GM12878 (cell line): ENCODE data around the gene BAX. TPM values are rescaled to one million over a fixed set of nuclear protein-coding genes. Genes with fewer than 3 reads are reported as not detected.

ENCODE experiments used
- ATAC-seq: fragments of 200-7000 bp; cut with Tn5 transposase; 3 replicates; pipeline ENCODE4 v1.9.1; 2020; ENCODE audit warnings: mild to moderate bottlenecking, moderate library complexity
- BruUV-seq: library from RNA; stranded (reverse); fragments of 400-500 nt; replicated peaks from 2 replicates; lab custom pipeline; 2021; lab: Mats Ljungman, UMichigan
- CTCF ChIA-PET: fragments of 300-600 bp; sonication (Branson Sonifier 250); formaldehyde crosslinking; extraction: SDS; loops from one replicate; lab custom pipeline; 2021; ENCODE audit warnings: inconsistent platforms; lab: Yijun Ruan, JAX
- POLR2A ChIA-PET: fragments of 350-600 bp; formaldehyde crosslinking; extraction: SDS; loops from one replicate; lab custom pipeline; 2021; ENCODE audit warnings: inconsistent platforms; lab: Charles Lee
- RAD21 ChIA-PET: fragments of 300-600 bp; sonication (Branson Sonifier 250); formaldehyde crosslinking; loops from one replicate; lab custom pipeline; 2023; ENCODE audit warnings: antibody characterized with exemption; ENCODE audit not compliant: unreplicated experiment; lab: Charles Lee
- SMC1A ChIA-PET: fragments of 300-600 bp; sonication (Branson Sonifier 250); formaldehyde crosslinking; loops from one replicate; lab custom pipeline; 2023; ENCODE audit not compliant: unreplicated experiment, uncharacterized antibody; lab: Charles Lee
- DNase-seq: peaks from one replicate; pipeline ENCODE4 v3.0.0-alpha.2; 2011; ENCODE audit warnings: low read depth, low spot score
- FAIRE-seq: peaks from 3 replicates; lab custom pipeline; 2011; peaks lifted over from hg19 to GRCh38; lab: Jason Lieb, UNC
- H2AFZ ChIP-seq: 2 replicates; pipeline ENCODE4 v1.6.0; 2011; ENCODE audit warnings: low read depth, low read length, control low read depth; ENCODE audit not compliant: control insufficient read depth
- H3K27ac ChIP-seq: 2 replicates; pipeline ENCODE4 v1.5.1; 2011; ENCODE audit warnings: control low read depth; ENCODE audit not compliant: control insufficient read depth, insufficient read depth
- H3K27me3 ChIP-seq, 2 experiments: replicated peaks in 1 of 2; 2 replicates each; pipeline versions ENCODE4 v1.6.0 to v1.6.1; 2011; ENCODE audit warnings: low read length in 1 of 2; ENCODE audit not compliant: control insufficient read depth in 2 of 2, insufficient read depth in 2 of 2
- H3K36me3 ChIP-seq, 2 experiments: 2 replicates each; pipeline ENCODE4 v1.5.1; 2011; ENCODE audit warnings: low read length in 1 of 2; ENCODE audit not compliant: control insufficient read depth in 2 of 2, insufficient read depth in 2 of 2
- H3K4me1 ChIP-seq: 2 replicates; pipeline ENCODE4 v1.6.1; 2011; ENCODE audit warnings: mild to moderate bottlenecking, low read length, moderate library complexity, mixed read lengths; ENCODE audit not compliant: control insufficient read depth, insufficient read depth
- H3K4me2 ChIP-seq: 2 replicates; pipeline ENCODE4 v1.6.0; 2011; ENCODE audit warnings: control low read depth; ENCODE audit not compliant: control insufficient read depth, insufficient read depth
- H3K4me3 ChIP-seq: fragments of 200-600 bp; sonication (generic); 2 replicates; pipeline ENCODE4 v1.5.1; 2016
- H3K79me2 ChIP-seq: 2 replicates; pipeline ENCODE4 v1.6.0; 2011; ENCODE audit warnings: low read length; ENCODE audit not compliant: control insufficient read depth, insufficient read depth
- H3K9ac ChIP-seq: 2 replicates; pipeline ENCODE4 v1.8.0; 2011; ENCODE audit warnings: low read length, control low read depth, mixed read lengths; ENCODE audit not compliant: control insufficient read depth, insufficient read depth
- H3K9me3 ChIP-seq: replicated peaks from 3 replicates; pipeline ENCODE4 v1.5.1; 2011; ENCODE audit warnings: mild to moderate bottlenecking, low read length; ENCODE audit not compliant: control insufficient read depth, insufficient read depth
- H4K20me1 ChIP-seq: 2 replicates; pipeline ENCODE4 v1.6.0; 2011; ENCODE audit not compliant: control insufficient read depth, insufficient read depth
- CEBPZ ChIP-seq: fragments of 150-350 bp; IDR thresholded peaks from 2 replicates; pipeline ENCODE4 v1.6.1; 2016; ENCODE audit warnings: low read depth, low read length
- POU2F2 ChIP-seq: IDR thresholded peaks from 3 replicates; pipeline ENCODE4 v1.6.1; 2011; ENCODE audit warnings: low read depth, mild to moderate bottlenecking, low read length, borderline replicate concordance
- WGBS: methylation state at CpG from one replicate; pipeline ENCODE4 v1.1.6; 2016; ENCODE audit warnings: low lambda C conversion rate; ENCODE audit not compliant: insufficient replicate concordance, insufficient coverage; ENCODE audit errors: missing lambda C conversion rate; 5-methylcytosine and 5-hydroxymethylcytosine counted together
- in situ Hi-C: fragments of 300-500 bp; cut with MboI; formaldehyde crosslinking; loops from 9 replicates; pipeline ENCODE4 v1.14.3; 2018; ENCODE audit warnings: mixed read lengths
- intact Hi-C: fragments of 100-400 bp; cut with micrococcal nuclease; formaldehyde crosslinking; loops from one replicate; pipeline ENCODE4 v1.14.2; 2022; ENCODE audit not compliant: unreplicated experiment
- polyA plus RNA-seq, 11 experiments: library from polyadenylated mRNA; depleted of rRNA in 4 of 11; unstranded in 6 of 11; stranded (reverse) in 5 of 11; fragments of >200 nt; fragmentation: Nextera tagmentation in 4 of 11; fragmentation: Illumina TruSeq in 1 of 11; extraction: Ambion mirVana in 4 of 11; extraction: Trizol in 1 of 11; gene quantifications; 1 replicate in 1 of 11; 2 replicates in 10 of 11; pipeline versions ENCODE4 v1.2.1 to v1.2.3, GENCODE V29; 2011 to 2016; ENCODE audit warnings: inconsistent platforms in 2 of 11, missing spikeins in 2 of 11, low read depth in 1 of 11
- total RNA-seq, 4 experiments: library from RNA; depleted of rRNA in 3 of 4; stranded (reverse); fragments of >200 nt in 3 of 4; fragmentation: Illumina TruSeq in 1 of 4; extraction: Trizol in 1 of 4; gene quantifications; 2 replicates each; pipeline versions ENCODE4 v1.2.1 to v1.2.3, GENCODE V29; 2013 to 2021

Gene BAX
- total and polyA plus RNA-seq, 10 of the 15 experiments (the other 5 are each of a cell fraction or from before 2014, with no cell fraction given), result 7.2 to 221 (median 137) TPM

- H3K27me3 ChIP-seq, result no peaks in the 10 kb centered on the region
- H3K27ac ChIP-seq, result no peak overlapping the region
- DNase-seq, result no peak
- H3K4me2 ChIP-seq, result no peak overlapping the region
- ChIA-PET CTCF (interaction anchor here (0.7 to 6.1 kb wide), 12 partner anchors 15 to 231 kb away, joined by 3 to 113 read pairs (median 8); partner anchors contain the start of genes BAX, GYS1, HSD17B14 and RUVBL2), SMC1A (interaction anchor here (0.6 to 2.9 kb wide), 12 partner anchors 7 to 181 kb away, joined by 3 to 22 read pairs (median 8); partner anchors contain the start of genes BAX, DHDH, GYS1 and RUVBL2), POLR2A (interaction anchor here (0.6 to 1.3 kb wide), 4 partner anchors 9 to 324 kb away, joined by 3 to 7 read pairs (median 4); partner anchors contain the start of genes CA11 and HSD17B14), RAD21 (interaction anchor here (0.6 to 2.9 kb wide), 9 partner anchors 59 to 203 kb away, joined by 3 to 28 read pairs (median 14); partner anchors contain the start of genes HSD17B14 and PPP1R15A)
- ATAC-seq, result no peak
- H3K9ac ChIP-seq, result no peak overlapping the region
- intact Hi-C loops (loop anchor here (2.0 to 10.0 kb wide), 3 partner anchors 127 to 335 kb away; partner anchors contain the start of gene DBP), in situ Hi-C loops (loop anchor here (5.0 kb wide), 1 partner anchor 172 kb away; no protein-coding TSS in a partner anchor)
- FAIRE-seq, result no peak
- no peak overlapping the region for H2AFZ ChIP-seq
- H3K36me3 ChIP-seq, result peaks cover 5 to 38% of the 10 kb centered on the region in 2 experiments
- WGBS, result 94% methylated on average over 45 of the region's 45 CpGs
- TF ChIP-seq POU2F2 (peak; percentile 29; the same call in 1 of the 3 replicates), CEBPZ (no peak)
- no peaks in the 10 kb centered on the region for H4K20me1 ChIP-seq
- BruUV-seq, result no TSS peak
- no peak overlapping the region for H3K4me3 ChIP-seq
- peaks cover 25% of the 10 kb centered on the region for H3K79me2 ChIP-seq
- no peaks in the 10 kb centered on the region for H3K9me3 ChIP-seq
- H3K4me1 ChIP-seq, result peaks cover 19% of the 10 kb centered on the region
These were observed 14.8 kb downstream of the BAX start for GRCh38 chr19:48969276-48970138.
